ENCODE data around the gene IGFBPL1.
"Not testable (repeated sequence)": the region's sequence is repeated elsewhere in the genome, so short reads cannot be mapped to it uniquely, and the experiment has no call there.

Gene IGFBPL1

GRCh38 chr9:38431116-38431515, 6.9 kb upstream of the IGFBPL1 start:
- no peak for DNase-seq

DNA sequence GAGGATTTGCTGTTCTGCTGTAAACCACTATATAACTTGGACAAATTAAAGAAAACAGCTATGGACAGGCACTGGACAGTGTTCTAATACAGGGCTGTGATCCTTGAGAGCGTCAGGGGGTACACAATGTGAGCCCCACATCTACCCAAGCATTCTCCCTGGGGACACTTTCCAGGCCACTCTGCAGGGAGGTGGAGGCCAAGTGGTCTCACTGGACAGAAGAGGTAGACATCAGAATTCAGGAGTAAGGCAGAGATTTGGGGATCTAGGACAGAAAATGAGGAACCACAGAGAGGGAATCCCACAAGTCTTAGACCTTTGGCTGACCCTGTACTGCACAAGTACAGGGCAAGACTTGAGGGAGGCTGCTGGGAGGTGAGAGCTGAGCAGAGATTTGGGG, 3.8 kb upstream of the IGFBPL1 start:
- no peak for DNase-seq

GRCh38 chr9:38424918-38425317, 664 bp upstream of the IGFBPL1 start:
- no peak for DNase-seq

DNA sequence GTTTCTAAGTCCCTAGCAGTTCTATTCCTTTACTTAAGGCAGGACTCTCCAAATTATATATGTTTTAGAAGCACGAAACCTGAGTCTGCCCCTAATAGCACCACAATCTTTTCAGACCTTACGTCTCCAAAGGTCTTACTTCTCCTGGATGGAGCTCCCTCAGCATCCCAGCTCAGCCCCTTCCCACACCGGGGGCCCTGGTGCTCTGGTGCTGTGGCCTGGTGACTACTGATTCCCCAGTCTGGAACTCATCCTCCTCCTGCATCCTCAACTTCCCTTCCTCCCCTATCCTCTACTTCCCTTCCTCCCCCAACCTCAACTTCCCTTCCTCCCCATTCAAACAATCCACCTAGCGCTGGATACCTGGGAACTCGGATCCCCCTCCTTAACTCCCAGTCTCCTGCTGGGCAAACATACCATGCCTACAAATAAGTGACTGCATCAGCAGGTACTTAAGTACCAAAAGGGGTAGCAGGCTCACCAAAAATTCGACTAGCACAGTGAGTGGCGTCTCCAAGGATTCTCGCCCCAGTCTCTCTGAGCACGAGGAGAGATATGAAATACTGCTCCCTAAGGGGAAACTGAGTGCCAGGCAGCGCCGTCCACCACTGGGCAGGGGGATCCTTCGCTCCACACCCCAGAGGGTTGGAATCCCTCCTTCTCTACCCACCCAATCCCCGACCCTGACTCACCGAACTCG, 831 bp downstream of the IGFBPL1 start:
- DNase-seq, result no peak

DNA sequence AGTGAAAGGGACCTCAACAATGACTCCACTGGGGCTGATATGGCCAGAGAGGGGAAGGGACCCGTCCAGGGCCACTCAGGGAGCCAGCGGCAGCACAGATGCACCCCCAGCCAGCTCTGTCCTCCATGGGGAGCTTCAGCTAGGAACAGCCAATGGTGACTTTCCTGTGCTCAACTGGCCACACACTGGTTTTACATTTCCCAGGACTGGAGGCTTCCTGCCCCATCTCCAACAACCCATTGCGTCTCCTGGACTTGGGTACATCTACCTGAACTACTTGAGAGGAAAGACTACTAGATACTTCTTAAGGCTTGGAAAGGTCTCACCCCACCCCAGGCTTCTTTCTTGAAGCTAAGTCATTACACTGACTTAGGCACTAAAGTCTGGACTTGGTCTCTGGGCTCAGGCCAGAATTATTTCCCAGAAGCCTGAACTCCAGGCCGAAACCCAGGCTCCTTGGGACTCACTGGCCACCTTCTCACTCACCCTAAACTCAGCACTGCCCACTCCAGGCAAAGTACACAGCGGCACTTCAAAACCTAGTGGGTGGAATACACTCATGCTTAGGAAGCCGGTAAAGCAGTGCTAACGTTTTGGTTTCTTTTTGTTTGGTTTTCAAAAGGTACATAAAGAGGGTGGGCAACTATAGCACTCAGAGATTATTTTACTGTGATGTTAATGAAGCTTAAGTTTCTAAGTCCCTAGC, 1.5 kb downstream of the IGFBPL1 start:
- no peak for DNase-seq

- DNase-seq, result no peak
Measured at GRCh38 chr9:38421498-38422211, 2.6 kb downstream of the IGFBPL1 start.

GRCh38 chr9:38419181-38419580, 5.1 kb downstream of the IGFBPL1 start:
- DNase-seq, result no peak

- no peak for DNase-seq
Measured at GRCh38 chr9:38418366-38418765, 5.9 kb downstream of the IGFBPL1 start.

DNA sequence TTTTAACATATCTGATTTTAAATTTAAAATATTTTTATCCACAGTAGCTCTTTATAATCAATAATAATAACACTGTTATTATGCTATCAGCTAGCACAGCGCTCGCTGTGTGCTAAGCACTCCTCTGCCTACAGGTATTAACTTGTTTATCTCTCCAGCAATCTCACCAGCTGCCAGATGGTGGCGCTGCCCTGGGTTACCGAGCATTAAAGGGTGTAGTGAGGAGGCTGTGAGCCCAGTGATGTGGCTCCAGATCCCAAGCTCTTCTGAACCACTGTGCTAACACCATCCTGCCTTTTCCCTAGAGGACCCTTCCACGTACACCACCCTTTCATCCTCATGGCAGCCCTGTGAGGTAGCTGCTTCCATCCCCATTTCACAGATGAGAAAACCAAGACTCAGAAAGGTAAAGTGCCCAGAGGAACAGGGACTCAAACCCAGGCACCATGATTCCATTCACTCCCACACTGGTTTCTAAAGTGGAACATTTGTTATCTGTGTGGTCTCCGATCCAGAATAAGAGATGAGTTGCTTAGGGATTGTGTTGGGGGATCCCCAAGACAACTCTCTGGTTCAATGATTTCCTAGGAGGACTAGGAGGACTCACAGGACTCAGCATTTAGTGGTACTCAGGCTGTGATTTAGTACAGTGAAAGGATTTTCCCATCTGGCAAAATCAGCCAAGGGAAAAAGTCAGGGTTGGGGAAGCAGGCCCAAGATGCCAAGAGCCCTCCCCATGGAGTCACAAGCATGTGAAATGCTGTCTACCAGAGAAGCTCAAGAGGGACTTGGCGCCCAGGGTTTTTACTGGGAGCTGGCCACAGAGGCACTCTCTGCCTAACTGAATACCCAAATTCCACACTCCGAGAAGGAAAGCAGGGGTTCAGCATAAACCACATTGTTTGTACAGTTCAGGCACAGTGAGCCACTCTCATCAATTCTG, 7.0 kb downstream of the IGFBPL1 start:
- peak in 1 of 2 experiments; percentile 8 for DNase-seq

DNA sequence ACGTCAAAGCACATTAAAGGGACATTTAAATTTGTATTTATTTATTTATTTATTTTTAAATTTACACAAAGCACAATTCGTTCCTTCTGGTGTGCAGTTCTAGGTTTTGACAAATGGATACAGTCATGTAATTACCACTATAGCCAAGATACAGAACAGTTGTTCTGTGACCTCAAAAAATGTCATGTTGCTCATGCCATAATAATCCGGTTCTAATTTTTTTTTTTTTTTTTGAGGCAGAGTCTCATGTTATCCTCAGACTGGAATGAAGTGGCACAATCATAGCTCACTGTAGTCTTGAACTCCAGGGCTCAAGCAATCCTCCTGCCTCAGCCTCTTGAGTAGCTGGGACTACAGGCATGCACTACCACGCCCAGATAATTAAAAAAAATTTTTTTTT, 7.8 kb downstream of the IGFBPL1 start:
- DNase-seq, result no peak

DNA sequence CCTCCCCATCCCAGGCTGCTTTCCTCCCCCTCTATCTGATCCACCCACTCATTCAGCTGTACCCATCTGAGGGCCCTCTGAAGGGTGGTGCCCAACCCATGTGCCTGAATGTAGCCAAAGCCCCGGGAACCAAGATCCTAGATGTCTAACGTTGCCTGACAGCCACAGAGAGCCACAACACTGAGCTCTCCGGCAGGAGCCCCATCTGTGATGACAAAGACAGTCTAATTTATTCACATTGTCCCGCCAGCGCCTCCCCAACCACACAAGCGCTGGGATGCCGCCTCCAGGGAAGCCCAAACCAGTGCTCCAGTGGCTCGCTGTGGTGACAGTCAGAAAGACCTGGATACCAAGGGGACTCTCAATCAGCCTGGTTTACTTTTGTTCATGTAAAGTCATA, 8.4 kb downstream of the IGFBPL1 start:
- DNase-seq, result no peak

- no peak for DNase-seq
Measured at GRCh38 chr9:38414040-38414723, 10.1 kb downstream of the IGFBPL1 start.

DNA sequence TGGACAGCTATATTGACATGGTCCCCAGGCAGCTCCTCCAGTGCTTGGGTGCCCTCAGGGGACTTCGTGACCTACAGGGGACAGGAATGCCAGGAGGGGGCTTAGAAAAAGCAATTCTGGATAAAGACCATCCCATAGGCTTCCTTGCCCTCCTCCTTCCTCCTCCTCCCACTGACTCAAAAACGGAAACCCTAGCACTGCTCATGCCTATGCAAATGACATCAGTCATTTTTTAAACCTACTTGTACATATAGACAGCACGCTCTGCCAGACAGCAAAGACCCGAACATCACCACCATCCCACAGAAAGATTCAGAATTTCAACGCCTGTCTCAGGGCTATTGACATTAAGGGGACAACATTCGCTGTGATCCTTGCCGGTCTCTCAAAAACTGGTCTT, 11.0 kb downstream of the IGFBPL1 start:
- no peak for DNase-seq

DNA sequence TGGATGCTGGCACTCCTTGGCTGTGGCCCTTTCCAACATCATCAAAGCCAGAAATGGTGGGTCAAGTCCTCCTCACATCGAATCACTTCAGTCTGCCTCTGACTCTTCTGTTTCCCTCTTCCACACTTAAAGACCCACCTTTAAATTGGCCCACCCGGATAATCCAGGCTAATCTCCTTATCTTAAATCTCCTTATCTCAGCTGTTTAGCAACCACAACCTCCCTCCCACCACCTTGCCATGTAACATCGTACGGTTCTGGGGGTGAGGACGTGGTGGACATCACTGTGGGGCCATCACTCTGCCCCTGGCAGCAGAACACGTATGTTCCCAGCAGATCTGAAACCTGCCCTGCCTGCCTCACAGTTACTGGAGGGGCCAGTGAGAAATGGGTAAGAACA, 11.5 kb downstream of the IGFBPL1 start:
- DNase-seq, result no peak

- DNase-seq, result no peak
Measured at GRCh38 chr9:38408719-38409118, 15.5 kb downstream of the IGFBPL1 start.

GRCh38 chr9:38406476-38407186, 17.6 kb downstream of the IGFBPL1 start:
- no peak for DNase-seq

GRCh38 chr9:38405785-38406184, 18.5 kb downstream of the IGFBPL1 start:
- no peak for DNase-seq

DNA sequence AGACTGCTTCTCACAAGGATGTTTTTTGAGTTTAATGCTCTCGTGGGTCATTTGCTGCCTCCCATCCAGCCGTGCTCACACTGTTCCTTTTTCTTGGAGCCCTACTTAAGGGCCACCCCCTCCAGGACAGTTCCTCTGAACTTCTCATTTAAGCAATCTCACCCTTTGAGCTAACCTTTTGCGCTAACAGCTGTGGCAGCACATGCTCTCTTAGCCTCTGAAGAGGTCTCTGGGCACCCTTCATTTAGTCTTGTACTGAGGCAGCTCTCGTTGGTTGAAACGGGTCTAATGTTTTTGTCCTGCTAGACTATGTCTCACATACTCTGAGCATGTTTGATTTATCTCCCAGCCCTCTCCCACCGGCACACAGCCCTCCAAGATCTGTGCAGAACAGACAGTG, 19.9 kb downstream of the IGFBPL1 start:
- DNase-seq, result no peak

DNA sequence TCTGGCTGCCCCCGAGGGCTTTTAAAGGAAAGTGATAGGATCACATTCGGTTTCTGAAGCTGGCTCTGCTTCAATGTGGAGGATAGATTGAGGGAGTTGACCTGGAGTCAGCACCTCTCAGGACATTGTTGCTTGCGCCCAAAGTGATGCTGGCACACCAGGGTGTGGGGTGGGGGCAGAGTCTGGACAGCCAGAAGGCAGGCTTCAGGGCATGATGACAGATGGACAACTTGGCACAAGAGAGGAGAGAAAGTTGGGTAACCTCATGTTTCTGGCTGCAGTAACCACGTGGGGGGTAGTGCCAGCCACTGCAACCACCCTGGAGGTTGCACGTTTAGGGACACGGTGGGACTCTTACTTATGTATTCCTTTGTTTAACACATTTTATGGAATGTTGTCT, 22.3 kb downstream of the IGFBPL1 start:
- no peak for DNase-seq

- not testable (repeated sequence) for DNase-seq
Measured at GRCh38 chr9:38399191-38399590, 25.1 kb downstream of the IGFBPL1 start.

DNA sequence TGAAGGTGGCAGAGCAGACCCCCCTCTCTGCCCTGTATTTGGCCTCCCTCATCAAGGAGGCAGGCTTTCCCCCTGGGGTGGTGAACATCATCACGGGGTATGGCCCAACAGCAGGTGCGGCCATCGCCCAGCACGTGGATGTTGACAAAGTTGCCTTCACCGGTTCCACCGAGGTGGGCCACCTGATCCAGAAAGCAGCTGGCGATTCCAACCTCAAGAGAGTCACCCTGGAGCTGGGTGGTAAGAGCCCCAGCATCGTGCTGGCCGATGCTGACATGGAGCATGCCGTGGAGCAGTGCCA, 27.9 kb downstream of the IGFBPL1 start:
- DNase-seq, result no peak

All from AML-193 (cell line).